GM18520 (cell line): ENCODE measurements around the gene HMMR.
A peak's percentile ranks its signal among the peaks of the same experiment; 100 is the strongest.

ENCODE experiments used
- ATAC-seq: cut with Tn5 transposase; IDR thresholded peaks from one replicate; pipeline ENCODE4 v1.9.1; 2021; ENCODE audit not compliant: unreplicated experiment

HMMR gene

GRCh38 chr5:163458778-163459385 lies 1.6 kb upstream of the HMMR start:
- no peak for ATAC-seq

- ATAC-seq: no peak
Measured at GRCh38 chr5:163459462-163459818, 992 bp upstream of the HMMR start.

GRCh38 chr5:163459819-163460561 lies 442 bp upstream of the HMMR start, which contains the start of gene NUDCD2:
TSS of gene NUDCD2 (minus strand) at chr5:163460102. CDS start at chr5:163460050, 52 bp downstream.
- peak; percentile 70 for ATAC-seq

DNA sequence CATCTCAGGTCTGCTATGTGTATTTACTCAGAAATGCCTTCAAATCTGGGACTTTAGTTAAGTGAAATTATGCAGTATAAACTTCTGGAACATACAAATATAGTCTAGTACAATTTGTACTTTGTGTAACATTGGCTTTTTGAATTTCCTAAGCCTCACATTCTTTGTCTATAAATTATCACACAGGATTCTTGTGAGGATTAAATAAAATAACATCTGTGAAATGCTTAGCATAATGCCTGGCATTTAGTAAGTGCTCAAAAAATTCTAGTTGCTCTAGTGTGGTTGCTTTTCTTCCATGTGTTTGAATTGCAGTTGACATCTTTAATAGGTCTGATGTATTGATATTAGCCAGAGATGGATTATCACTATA lies 2.6 kb downstream of the HMMR start:
- ATAC-seq: no peak

DNA sequence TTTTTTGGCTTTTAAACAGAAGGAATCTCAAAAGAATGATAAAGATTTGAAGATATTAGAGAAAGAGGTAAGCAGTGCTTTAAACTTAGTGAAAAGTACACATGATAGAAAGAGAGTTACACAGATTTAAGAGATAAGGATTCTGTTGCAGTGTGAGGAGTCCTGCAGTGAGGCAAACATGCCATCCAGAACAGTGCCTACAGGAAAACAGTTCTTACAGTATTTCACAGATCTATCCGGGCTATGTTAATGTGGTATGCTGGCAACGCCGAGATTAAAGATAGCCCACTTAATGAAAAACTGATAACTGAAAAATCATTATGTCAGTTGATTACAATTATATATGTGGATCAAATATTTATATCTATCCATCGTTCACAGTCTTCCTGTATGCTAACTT lies 7.2 kb downstream of the HMMR start:
- ATAC-seq: no peak

- ATAC-seq: peak; percentile 72
Measured at GRCh38 chr5:163473635-163474243, 13.3 kb downstream of the HMMR start.

DNA sequence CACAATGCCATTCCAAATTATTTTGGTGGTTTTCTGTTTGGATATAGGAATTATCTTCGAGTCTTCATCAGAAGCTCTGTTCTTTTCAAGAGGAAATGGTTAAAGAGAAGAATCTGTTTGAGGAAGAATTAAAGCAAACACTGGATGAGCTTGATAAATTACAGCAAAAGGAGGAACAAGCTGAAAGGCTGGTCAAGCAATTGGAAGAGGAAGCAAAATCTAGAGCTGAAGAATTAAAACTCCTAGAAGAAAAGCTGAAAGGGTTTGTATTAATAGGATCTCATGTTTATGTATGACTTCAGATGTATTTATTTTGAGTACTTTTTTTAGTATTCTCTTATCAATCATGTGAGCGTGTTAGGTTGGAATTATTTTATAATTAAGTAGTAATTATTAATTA lies 15.0 kb downstream of the HMMR start:
- ATAC-seq: no peak

GRCh38 chr5:163478126-163478981 lies 17.9 kb downstream of the HMMR start:
- ATAC-seq: no peak

DNA sequence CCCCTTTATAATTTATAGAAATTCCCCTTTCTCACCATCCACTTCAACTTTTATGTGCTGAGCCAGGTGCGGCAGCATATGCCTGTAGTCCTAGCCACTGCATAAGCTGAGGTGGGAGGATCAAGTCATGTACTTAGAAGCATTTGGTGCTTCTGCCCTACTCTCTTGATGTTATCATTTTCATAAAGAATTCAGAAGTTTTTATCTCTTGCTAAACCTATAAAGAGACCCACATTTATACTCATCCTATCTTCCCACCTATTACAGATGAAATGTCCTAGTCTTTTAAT lies 18.5 kb downstream of the HMMR start:
- no peak for ATAC-seq

- ATAC-seq: no peak
Measured at GRCh38 chr5:163489055-163489744, 28.8 kb downstream of the HMMR start.

GRCh38 chr5:163489745-163490075 lies 29.3 kb downstream of the HMMR start:
- ATAC-seq: no peak

DNA sequence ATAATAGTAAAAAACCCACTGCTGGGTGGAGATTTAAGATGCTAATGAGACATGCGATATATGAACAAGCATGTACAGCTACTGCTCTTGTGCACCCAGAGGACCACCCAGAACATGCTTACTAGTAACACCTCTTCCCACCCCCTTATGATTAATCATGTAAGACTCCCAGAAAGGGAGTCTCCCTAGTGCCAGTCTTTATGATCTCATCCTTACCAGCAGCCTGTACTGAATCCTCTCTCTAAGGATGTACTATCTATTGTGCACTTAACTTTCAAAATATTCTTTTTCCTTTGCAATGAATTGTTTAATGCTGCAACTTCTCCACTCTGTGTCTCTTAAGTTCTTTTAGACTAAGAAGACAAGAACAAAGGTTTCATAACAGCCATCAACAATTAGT lies 35.9 kb downstream of the HMMR start:
- no peak for ATAC-seq

GRCh38 chr5:163497315-163497714 lies 36.9 kb downstream of the HMMR start:
- no peak for ATAC-seq

GRCh38 chr5:163498886-163499285 lies 38.5 kb downstream of the HMMR start:
- no peak for ATAC-seq

DNA sequence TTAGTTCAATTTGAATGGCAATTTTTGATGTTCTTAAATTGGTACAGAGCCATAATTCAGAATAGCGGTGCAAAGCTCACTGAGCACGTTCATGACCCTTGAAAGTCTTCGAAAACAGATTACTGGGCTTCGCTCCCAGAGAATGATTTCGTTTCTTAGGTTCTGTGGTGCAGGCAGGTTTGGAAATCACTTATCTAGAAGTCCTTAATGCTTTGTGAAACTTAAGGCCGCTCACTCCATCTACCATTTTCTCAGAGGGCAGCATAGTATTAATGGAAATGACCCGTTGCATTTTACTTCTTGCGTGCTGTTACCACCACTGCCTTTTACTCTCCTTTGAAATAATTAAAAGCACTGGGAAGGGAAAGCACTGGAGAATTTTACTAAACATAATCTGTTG lies 42.1 kb downstream of the HMMR start:
- no peak for ATAC-seq

GRCh38 chr5:163503106-163504078 lies 43.0 kb downstream of the HMMR start:
- ATAC-seq: no peak

DNA sequence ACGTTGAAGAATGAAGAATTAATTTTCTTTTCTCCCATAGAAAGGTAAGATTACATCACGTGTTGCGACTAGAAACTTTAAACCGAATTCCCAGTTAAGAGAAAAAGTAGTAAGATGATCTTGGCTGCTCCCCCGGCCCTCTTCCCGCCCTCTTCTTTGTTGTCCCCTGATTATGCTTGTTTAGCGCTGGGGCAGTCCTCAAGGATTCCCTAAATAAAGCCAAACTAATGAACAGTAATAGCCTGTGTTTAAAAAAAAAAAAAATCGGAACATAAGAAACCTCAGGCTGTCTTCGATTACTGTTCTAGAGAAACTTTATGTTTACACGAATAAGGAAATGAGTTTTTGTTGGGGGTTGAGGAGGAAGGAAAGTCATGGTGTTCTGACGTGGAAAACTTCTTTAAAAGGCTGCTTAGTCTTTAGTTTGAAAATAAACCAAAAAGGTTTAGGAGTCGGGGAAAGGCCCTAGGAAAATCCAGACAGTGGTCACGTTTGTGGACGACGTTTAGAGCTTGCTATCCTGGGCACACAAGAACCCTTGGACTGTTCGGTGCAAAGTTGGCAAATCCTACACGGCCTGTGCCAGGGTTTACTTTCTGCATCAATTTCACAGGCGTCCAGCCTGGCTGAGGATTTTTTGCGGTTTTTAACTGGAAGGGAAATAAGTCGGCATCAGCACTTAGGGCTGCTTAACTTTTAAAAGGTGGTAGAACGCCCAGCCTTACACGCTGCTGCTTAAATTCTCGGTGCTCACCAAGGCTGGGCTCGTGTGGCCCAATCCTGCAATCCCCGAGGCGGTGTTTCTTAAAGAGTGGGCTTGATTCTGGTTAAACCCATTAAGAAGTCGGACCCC lies 43.9 kb downstream of the HMMR start:
- ATAC-seq: no peak

DNA sequence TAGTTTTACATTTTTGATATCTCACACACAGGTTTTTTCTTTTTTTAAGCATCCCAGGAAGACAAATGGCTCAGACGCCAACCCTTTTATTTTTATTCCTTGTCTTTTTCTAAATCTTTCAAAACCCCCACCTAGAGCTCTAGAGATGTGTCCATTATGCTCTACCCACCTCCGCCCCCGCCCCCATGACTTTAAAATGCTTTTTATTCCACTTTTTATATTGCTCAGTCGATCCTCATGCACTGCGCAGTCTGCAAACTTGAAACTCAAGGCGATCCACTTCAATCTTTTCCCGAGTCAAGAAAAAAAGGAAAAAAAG lies 44.6 kb downstream of the HMMR start:
- no peak for ATAC-seq

DNA sequence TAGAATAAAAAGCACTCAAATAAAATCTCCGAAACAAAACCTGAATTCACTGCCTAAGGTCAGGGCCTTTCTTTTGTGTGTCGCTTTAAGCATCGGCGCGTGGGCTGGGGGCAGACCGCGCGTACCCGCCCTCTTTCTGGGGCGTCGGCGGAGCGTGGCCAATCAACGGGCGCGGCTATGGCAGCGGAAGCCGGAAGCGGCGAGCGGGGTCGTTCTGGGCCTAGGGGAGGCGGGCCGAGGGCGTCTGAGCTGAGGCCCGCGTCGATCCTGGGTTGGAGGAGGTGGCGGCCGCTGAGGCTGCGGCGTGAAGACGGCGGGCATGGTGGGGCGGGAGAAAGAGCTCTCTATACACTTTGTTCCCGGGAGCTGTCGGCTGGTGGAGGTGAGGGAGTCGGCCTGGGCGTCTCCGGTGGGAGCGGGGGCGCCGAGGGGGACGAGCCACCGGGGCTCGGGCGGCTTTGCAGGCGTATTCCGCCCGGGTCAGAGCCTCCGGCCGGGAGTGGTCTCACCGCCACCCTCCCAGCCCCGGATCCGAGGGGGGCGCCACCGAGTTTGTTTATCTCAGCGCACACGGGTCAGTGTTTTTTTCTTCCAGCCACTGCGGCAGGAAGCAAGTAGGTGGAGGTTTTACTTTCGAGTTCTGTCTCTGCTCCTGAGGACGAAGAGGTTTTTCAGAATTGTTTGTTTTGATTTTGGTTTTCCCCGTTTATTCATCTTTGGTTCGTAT lies 45.1 kb downstream of the HMMR start, which contains the start of gene MAT2B:
TSS of gene MAT2B (plus strand) at position 252 of the 727 bp plus-strand sequence. CDS start at position 320, 68 bp downstream.
- ATAC-seq: peak; percentile 83
